HG03095 (cell line): ENCODE results near the gene GADD45GIP1.
"Not testable (repeated sequence)": the region's sequence is repeated elsewhere in the genome, so short reads cannot be mapped to it uniquely, and the experiment has no call there.

Experiments
- ATAC-seq: cut with Tn5 transposase; IDR thresholded peaks from one replicate; pipeline ENCODE4 v1.9.1; 2021; ENCODE audit warnings: moderate library complexity; ENCODE audit not compliant: unreplicated experiment

The GADD45GIP1 gene

DNA sequence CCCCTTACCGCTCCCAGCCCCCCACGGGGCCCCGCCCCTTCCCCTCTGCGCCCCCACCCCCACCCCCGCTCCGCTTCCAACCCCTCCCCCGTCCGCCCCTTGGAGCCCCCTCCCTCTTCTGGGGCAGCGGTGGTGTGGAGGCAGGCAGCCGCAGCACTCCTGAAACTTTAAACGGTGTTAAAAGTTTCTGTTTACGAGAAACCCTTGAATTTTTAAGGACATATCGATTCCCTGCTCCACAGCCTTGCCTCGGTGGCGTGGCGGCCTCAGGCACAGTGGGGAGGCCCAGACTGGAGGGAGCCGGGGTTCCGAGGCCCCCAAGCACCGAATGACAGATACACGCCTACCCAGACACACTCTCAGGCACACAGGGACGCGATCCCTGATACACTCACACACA lies 33.4 kb upstream of the GADD45GIP1 start:
- ATAC-seq = no peak

- no peak for ATAC-seq
Observed at GRCh38 chr19:12987781-12988180, 30.8 kb upstream of the GADD45GIP1 start.

GRCh38 chr19:12987190-12987589 lies 30.2 kb upstream of the GADD45GIP1 start:
- no peak for ATAC-seq

DNA sequence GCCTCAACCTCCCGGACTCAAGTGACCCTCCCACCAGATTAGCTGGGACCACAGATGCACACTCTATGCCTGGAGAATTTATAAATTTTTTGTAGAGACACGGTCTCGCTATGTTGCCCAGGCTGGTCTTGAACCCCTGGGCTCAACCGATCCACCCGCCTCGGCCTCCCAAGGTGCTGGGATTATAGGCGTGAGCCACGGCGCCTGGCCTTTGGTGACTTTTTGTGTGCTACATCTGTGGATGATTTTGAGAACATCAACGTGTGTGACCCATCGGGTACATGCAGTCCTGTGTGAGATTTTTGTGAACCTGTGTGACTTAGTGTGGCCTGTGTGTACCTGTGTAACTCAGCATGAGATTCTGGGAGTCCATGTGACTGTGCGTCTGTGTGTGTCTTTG lies 29.7 kb upstream of the GADD45GIP1 start:
- ATAC-seq = no peak

DNA sequence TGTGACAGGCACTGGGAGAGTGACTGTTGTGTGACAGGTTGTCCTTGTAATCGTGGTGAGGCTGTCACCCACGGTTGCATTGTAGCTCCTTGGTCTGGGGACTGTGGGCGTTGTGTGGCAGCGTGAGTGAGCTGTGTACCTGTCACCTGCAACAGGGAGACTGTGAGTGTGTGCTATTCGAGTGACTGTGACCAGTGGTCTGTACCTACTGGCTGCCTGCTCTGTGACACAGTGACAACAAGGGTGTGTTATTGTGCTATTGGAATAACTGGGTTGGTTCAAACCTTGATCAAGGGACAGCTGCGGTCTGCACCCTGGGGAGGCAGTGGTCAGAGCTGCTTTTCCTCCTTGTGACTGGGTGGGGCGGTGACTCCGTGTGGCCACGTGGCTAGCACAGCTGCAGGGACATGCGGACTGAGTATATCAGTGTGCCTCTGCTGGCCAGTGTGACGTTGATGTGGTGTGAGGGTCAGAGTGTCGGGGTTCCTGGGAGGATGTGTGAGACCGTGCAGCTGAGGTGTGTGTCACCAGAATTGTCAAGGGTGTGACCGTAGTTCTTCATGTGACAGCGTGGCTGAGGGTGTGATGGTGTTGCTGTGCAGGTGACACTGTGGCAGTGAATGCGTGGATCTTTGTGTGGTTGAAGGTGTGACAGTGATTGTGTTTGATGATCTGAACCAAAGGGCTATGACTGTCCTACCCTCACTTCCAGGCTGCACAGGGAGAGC lies 28.2 kb upstream of the GADD45GIP1 start:
- ATAC-seq = no peak

DNA sequence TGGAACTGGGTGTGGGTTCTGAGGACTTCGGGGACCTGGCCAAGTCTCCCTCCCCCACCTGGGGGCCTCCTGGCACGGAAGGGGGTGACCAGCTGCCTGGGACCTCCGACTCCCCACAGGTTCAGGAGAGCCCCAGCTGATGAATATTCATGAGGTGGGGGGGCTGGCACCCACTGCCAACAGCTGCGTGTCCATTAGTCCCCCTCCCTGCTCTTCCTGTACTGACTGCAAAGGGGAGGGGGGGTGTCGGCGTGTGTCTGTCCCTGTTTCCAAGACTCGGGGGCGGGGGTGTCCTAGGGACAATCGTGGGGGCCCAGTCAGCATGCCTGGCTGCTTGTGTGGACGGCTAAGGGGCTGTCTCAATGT lies 27.6 kb upstream of the GADD45GIP1 start:
- ATAC-seq = no peak

DNA sequence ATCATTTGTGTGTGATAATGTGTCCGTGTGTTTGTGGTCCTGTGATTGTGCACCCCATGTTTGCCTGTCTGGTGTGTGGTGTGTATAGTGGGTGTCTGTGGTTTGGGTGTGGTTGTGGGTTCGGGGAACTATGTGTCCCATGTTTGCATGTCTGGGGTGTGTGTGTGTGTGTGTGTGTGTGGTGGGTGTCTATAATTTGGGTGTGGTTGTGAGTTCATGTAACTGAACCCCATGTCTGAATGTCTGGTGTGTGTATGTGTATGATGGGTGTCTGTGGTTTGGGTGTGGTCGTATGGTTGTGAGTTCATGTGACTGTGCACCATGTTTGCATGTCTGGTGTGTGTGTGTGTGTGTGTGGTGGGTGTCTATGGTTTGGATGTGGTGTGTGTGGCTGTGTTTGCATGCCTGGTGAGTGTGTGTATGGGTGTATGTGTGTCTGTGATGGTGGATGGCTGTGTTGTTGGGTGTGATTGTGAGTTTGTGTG lies 27.2 kb upstream of the GADD45GIP1 start:
- ATAC-seq = no peak

DNA sequence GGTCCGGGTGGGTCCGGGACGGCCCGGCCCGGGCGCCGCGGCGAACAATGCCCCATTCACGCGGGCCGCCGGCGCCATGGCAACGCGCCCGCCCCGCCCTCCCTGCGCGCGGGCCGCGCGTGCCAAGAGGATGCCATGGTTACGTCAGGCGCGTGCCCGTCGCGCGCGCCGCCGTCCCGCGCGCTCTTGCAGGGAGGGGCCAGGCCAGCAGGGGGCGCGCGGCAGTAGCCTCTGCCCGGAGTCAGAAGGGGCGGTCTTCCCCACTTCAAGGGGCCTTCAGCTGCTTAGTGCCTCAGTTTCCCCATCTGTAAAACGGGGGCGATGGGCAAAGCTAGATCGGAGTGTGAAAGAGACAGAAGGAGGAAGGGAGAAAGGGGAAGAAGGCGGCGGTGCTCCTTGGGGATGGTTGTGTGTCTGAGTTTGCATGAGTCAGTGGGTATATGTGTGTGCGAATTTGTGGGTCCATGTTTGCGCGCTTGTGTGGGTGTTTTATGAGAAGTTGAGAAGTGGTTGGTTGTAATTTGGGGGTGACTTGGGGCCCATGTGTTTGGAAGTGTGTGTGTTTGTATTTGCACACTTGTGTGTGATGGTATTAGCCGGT lies 26.6 kb upstream of the GADD45GIP1 start:
- ATAC-seq = no peak

DNA sequence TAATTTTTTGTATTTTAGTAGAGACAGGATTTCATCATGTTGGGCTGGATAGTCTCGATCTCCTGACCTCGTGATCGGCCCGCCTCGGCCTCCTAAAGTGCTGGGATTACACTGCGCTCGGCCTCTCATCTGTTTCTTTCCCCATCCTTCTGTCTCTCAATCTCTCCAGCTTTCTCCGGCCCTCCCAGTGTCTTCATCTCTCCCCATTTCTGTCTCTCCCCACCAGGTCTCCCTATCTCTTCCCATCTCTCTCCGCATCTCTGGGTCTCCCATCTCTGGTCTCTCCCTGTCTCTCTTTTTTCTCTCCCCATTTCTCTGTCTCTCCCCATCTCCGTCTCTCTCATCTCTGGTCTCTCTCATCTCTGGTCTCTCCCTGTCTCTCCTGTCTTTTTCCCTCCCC lies 26.1 kb upstream of the GADD45GIP1 start:
- no peak for ATAC-seq

DNA sequence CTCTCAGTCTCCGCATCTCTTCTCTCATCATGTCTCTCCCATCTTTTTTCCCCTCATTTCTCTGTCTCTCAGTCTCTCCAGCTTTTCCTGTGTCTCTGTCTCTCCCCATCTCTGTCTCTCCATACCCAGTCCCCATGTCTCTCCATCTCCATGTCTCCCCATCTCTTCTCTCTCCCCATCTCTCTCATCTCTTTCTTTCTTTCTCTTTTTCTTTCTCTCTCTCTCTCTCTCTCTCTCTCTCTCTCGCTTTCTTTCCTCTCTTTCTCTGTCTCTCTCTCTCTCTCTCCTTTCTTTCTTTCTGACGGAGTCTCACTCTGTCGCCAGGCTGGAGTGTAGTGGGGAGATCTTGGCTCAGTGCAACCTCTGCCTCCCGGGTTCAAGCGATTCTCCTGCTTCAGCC lies 25.6 kb upstream of the GADD45GIP1 start:
- ATAC-seq = no peak

- ATAC-seq = no peak
Observed at GRCh38 chr19:12979974-12980373, 23.0 kb upstream of the GADD45GIP1 start.

DNA sequence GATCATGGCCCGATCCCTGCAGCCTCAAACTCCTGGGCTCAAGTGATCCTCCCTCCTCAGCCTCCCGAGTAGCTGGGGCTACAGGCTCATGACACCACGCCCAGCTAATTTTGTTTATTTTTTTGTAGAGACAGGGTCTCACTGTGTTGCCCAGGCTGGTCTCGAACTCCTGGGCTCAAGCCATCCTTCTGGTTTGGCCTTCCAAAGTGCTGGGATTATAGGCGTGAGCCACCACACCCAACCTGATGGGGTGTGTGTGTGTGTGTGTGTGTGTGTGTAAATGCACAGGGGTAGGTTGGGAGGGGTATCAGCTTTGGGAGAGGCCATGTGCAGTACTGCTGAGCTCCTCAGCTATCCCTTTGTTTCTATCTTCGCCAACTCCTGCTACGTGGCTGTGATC lies 19.1 kb upstream of the GADD45GIP1 start:
- not testable (repeated sequence) for ATAC-seq

GRCh38 chr19:12975221-12975741 lies 18.3 kb upstream of the GADD45GIP1 start:
- ATAC-seq = no peak

GRCh38 chr19:12974301-12975220 lies 17.5 kb upstream of the GADD45GIP1 start:
- no peak for ATAC-seq

GRCh38 chr19:12973236-12973635 lies 16.2 kb upstream of the GADD45GIP1 start:
- ATAC-seq = no peak

GRCh38 chr19:12970070-12970820 lies 13.2 kb upstream of the GADD45GIP1 start:
- ATAC-seq = no peak

DNA sequence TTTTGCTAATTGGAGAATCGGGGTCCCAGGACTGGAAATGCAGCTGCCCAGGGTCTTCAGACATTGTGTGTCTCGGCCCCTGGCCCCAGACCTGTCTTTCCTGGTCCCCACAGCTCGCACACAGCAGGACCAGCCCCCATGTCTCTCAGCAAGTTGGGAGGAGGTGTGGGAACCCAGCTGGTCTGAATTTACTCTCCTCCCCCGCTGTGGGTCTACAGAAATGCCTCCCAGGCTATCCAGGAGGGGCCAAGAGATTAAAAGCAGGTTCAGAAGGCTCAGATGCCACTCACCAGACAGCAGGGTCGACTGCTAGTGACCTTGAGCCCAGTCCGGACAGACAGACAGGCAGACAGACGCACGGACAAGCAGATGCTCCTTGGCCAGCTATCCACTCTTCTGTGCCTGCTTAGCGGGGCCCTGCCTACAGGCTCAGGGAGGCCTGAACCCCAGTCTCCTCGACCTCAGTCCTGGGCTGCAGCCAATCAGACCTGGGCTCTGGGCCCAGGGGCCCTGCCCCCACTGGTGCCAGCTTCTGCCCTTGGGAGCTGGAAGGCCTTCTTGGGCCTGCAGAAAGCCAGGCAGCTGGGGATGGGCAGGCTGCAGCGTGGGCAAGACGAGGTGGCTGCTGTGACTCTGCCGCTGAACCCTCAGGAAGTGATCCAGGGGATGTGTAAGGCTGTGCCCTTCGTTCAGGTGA lies 12.4 kb upstream of the GADD45GIP1 start, which contains the start of gene DAND5:
Gene DAND5, plus strand, starts transcription at position 285 of the 697 bp plus-strand sequence. Its CDS starts 85 bp downstream, at position 370.
- ATAC-seq = no peak

- ATAC-seq = no peak
Observed at GRCh38 chr19:12967907-12968306, 10.9 kb upstream of the GADD45GIP1 start.

- ATAC-seq = no peak
Observed at GRCh38 chr19:12965812-12966135, 8.8 kb upstream of the GADD45GIP1 start.
